ENCODE measurements around the gene IQSEC3.
"Not testable (repeated sequence)": the region's sequence is repeated elsewhere in the genome, so short reads cannot be mapped to it uniquely, and the experiment has no call there.

Gene IQSEC3

GRCh38 chr12:113347-113746, 46.8 kb downstream of the IQSEC3 start:
- DNase-seq = no peak

- no peak for DNase-seq
These were observed 48.2 kb downstream of the IQSEC3 start for GRCh38 chr12:114626-115211.

GRCh38 chr12:115518-115917, 49.0 kb downstream of the IQSEC3 start:
- DNase-seq = no peak

- DNase-seq = no peak
These were observed 49.7 kb downstream of the IQSEC3 start for GRCh38 chr12:115960-116915.

- no peak for DNase-seq
These were observed 50.7 kb downstream of the IQSEC3 start for GRCh38 chr12:117311-117710.

- no peak for DNase-seq
These were observed 51.3 kb downstream of the IQSEC3 start for GRCh38 chr12:117816-118345.

- no peak for DNase-seq
These were observed 52.0 kb downstream of the IQSEC3 start for GRCh38 chr12:118591-118990.

- DNase-seq = no peak
These were observed 54.4 kb downstream of the IQSEC3 start for GRCh38 chr12:120951-121350.

GRCh38 chr12:121647-122046, 55.1 kb downstream of the IQSEC3 start:
- no peak for DNase-seq

- DNase-seq = no peak
These were observed 58.5 kb downstream of the IQSEC3 start for GRCh38 chr12:125075-125474.

GRCh38 chr12:125566-125965, 59.0 kb downstream of the IQSEC3 start:
- no peak for DNase-seq

GRCh38 chr12:128079-128478, 61.5 kb downstream of the IQSEC3 start:
- no peak for DNase-seq

- no peak for DNase-seq
These were observed 62.4 kb downstream of the IQSEC3 start for GRCh38 chr12:129001-129400.

GRCh38 chr12:130519-130918, 64.0 kb downstream of the IQSEC3 start:
- no peak for DNase-seq

GRCh38 chr12:131008-131407, 64.4 kb downstream of the IQSEC3 start:
- no peak for DNase-seq

GRCh38 chr12:131732-132495, 65.3 kb downstream of the IQSEC3 start:
- DNase-seq = no peak

- not testable (repeated sequence) for DNase-seq
These were observed 67.2 kb downstream of the IQSEC3 start for GRCh38 chr12:133616-134232.

GRCh38 chr12:135138-135537, 68.6 kb downstream of the IQSEC3 start:
- DNase-seq = no peak

GRCh38 chr12:138171-138897, 71.8 kb downstream of the IQSEC3 start:
- no peak for DNase-seq

- DNase-seq = peak; percentile 62
These were observed 72.4 kb downstream of the IQSEC3 start for GRCh38 chr12:138898-139534.

- DNase-seq = no peak
These were observed 73.0 kb downstream of the IQSEC3 start for GRCh38 chr12:139585-139984.

GRCh38 chr12:140162-140561, 73.6 kb downstream of the IQSEC3 start:
- DNase-seq = no peak

Measured in right forelimb (tissue), 1 donor.